ENCODE results near the gene NYAP1.
A peak's percentile ranks its signal among the peaks of the same experiment; 100 is the strongest.
"Not testable (repeated sequence)": the region's sequence is repeated elsewhere in the genome, so short reads cannot be mapped to it uniquely, and the experiment has no call there.

Gene NYAP1

DNA sequence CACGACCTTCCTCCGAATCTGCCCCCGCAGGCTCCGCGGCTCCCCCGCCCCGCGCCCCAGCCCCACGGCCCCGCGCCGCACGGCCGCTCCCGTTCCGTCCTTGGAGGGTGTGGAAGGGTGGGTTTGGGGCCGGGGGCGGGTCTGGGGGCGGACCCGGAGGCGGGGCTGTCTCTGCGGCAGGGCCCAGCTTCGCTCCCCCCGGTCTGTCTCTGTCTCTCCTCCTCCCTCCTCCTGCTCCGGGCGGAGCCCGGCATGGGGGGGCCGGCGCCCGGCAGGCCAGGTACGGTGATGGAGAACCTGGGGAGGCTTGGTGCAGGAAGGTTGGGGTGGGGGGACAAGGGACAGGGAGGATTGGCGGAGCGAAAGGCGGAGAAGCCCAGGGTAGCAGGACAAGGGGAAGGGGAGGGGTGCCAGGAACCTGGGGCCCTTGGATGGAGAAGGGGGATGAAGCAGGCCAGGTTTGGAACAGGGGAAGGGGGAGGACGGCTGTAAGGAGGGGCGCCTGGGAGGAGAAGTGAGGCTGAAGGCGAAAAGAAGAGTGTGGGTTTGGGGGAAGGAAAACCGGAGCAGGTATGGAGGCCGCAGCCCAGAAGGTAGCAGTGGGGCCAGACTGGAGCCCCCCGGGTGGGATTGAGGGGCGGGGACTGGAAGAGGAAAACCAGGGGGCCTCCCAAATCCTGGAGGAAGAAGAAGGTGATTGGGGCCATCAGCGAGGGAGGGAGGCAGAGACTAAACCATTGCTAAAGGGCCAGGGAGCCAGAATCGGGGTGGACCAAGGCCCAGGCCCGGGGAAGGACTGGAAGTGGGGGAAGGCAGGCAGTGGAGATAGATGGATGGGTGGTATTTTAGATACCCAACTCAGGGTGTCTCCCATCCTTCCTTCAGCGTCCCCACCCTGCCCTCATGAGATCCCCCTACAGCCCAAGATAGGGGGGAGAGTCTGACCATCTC lies at the start of gene NYAP1:
TSS of gene NYAP1 (plus strand) at position 206 of the 951 bp plus-strand sequence. CDS start 1,385 bp downstream, outside the sequence.
- no peak for DNase-seq (ENCODE audit: low read depth)

DNA sequence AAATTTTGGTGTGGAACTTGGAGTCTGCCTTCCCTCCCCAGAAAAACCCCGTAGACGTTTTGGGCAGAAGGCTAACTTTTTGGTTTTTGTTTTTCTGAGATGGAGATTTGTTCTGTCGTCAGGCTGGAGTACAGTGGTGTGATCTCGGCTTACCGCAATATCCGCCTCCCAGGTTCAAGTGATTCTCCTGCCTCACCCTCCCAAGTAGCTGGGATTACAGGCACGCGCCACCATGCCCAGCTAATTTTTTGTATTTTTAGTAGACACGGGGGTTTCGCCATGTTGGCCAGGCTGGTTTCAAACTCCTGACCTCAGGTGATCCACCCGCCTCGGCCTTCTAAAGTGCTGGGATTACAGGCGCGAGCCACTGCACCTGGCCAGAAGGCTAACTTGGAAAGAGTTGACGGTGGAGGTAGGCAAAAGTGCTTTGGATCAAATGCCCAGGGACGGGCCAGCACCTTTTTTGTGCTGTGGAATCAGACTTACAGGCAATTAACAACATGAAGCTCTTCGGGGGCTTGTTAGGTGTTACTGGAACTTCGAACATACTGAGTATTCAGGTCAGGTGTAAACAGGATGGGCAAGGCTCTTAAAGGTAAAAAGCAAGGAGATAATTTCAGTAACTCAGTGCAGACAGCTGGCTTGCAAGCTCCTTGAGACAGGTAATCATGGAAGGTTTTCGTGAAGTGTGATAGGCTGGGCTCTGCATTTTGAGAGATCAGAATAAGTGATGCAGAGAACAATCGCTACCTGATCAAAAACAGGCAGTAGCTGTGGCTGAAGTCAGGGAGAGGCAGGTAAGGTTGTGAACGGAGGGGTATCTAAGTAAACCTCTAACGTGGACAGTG lies 49.2 kb upstream of the NYAP1 start:
- no peak for DNase-seq (ENCODE audit: low read depth)

DNA sequence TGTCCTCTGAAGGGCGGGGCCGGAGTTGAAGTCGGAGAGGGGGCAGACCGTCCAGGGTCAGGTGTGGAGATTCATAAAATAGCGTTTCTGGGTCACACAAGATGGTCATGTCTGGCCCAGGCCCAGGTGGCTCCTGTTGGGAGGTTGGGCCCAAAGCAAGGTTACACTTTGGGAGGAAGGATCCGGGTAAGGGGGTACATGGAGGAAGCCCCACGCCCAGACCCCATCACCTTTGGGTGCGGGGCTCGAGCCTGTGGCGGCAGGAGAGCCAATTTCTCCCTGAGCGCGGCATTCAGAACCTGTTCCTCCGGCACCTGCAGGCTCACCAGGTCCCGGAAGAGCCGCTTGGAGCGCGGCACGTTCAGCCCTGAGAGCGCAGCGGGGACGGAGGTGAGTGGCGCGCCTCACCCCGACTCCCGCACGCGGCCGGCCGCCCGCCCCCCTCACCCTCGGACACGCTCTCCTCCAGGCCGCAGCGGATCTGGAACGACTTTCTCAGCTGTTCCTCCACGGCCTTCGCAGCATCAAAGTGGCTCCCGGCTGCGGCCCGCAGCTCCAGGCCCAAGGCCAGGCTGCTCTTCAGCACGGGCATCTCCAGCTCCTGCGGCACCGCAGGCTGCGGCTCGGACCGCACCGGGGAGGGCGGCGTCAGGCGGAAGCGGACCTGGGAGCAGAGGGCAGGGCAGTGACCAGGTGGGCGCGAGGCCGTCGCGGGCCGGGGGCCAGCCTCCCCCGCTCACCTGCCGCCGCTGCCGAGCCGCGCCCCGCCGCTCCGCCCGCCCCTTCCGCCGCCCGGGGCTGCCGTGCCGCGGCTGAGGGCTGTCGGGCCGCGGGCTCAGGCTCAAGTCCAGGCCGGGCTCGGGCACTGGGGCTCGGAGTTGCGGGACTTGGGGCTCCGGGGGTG lies 48.1 kb upstream of the NYAP1 start:
- DNase-seq (ENCODE audit: low read depth) = no peak

DNA sequence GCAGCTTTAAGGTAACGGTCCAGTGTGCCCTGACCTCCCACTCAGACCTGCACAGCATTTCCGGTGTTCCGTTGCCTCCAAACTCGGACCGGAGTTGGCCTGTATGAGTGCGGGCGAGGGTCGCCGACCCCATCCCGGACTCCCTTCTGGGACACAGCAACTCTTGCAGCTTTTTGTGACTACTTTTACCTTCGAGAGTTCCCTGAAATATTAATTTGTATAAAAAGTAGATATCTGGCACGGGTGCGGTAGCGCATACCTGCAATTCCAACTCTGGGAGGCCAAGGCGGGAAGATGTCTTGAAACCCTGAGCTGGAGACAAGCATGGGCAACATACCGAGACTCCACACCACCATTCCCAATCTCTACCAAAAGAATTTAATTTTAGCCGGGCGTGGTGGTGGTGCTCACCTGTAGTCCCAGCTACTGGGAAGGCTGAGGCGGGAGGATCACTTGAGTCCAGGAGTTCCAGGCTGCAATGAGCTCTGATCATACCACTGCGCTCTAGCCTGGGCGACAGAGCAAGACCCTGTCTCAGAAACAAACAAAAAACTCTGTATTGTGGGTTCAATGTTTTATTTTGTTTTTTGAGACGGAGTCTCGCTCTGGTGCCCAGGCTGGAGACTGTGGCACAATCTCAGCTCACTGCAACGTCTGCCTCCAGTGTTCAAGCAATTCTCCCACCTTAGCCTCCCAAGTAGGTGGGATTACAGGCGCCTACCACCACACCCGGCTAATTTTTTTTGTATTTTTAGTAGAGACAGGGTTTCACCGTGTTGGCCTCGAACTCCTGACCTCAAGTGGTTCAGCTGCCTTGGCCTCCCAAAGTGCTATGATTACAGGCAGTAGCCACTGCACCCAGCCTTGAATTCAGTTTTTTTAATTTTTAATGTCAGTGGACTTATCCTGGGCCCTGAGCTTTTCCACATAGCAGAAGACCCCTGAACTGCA lies 46.3 kb upstream of the NYAP1 start:
- DNase-seq (ENCODE audit: low read depth) = no peak

DNA sequence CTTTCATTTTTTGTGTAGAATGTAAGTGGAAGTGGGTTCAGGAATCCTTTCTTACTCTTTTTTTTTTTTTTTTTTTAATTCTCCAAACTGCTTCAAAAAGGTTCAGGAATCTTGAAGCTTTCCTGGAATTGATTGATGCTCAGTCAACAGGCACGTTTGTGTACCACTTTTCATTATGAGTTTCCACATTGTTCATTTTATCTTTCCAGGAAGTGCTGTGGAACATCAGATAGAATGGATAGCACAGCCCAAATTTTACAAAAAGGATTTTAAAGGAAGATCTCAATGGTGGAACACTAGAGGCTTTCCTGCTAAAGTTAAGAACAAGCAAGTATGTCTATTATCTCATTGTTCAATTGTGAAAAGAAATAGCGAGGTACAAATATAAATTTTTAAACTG lies 45.6 kb upstream of the NYAP1 start:
- no peak for DNase-seq (ENCODE audit: low read depth)

DNA sequence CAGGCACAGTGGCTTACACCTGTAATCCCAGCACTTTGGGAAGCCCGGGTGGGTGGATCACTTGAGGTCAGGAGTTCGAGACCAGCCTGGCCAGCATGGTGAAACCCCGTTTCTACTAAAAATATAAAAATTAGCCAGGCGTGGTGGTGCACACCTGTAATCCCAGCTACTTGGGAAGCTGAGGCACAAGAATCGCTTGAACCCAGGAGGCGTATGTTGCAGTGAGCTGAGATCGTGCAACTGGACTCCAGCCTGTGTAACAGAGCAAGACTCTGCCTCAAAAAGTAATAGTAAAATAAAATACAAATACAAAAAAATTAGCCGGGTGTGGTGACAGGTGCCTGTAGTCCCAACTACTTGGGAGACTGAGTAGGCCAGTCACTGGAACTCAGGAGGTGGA lies 45.0 kb upstream of the NYAP1 start:
- DNase-seq (ENCODE audit: low read depth) = not testable (repeated sequence)

DNA sequence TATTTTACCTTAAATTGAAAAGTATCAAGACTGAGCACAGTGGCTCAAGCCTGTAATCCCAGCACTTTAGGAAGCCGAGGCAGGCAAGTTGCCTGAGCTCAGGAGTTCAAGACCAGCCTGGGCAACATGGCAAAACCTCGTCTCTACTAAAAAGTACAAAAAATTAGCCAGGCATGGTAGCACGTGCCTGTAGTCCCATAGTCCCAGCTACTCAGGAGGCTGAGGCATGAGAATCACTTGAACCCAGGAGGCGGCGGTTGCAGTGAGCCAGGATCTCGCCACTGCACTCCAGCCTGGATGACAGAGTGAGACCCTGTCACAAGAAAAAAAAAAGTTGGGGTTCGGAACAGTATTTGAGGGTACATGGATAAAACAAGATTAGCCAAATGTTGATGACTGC lies 44.5 kb upstream of the NYAP1 start:
- not testable (repeated sequence) for DNase-seq (ENCODE audit: low read depth)

DNA sequence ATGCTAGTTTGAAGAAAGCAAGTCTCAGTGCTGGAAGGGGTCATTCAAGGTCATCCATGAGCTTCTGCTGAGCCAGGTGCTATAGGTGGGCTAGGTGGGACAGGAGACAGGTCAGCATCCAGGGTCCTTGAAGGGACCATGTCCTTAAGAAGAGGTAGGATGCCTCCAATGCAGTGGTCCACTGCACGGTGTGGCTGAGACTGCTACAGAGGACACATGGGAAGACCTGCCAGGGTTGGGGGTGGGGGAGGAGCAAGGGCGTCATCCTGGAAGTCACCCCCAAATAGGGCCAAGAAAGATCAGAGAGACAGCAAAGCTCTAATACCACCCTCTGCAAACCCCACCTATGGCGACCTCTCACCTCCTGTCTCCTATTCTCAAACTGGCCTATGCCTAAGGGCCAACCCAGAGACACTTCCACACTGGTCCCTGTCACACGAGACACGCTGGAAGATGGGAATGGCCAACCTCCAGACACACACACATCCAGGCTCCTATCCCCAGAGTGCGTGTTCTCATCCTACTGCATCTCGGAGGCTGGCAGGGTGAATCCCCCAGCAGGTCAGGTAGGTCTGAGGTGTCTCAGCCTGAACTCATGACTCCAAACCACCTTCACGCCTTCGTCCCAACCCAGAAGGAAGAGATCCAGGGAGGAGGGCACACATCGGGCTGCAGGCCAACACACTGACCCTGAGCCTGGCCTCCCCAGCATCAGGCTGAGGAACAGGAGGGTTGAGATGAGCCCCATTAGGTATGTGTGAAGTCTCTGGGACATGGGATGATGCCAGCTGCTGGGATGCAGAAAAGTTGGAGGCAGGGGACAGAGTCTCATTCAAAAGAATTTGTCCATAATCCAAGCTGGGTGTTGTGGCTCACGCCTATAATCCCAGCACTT lies 41.8 kb upstream of the NYAP1 start:
- no peak for DNase-seq (ENCODE audit: low read depth)

DNA sequence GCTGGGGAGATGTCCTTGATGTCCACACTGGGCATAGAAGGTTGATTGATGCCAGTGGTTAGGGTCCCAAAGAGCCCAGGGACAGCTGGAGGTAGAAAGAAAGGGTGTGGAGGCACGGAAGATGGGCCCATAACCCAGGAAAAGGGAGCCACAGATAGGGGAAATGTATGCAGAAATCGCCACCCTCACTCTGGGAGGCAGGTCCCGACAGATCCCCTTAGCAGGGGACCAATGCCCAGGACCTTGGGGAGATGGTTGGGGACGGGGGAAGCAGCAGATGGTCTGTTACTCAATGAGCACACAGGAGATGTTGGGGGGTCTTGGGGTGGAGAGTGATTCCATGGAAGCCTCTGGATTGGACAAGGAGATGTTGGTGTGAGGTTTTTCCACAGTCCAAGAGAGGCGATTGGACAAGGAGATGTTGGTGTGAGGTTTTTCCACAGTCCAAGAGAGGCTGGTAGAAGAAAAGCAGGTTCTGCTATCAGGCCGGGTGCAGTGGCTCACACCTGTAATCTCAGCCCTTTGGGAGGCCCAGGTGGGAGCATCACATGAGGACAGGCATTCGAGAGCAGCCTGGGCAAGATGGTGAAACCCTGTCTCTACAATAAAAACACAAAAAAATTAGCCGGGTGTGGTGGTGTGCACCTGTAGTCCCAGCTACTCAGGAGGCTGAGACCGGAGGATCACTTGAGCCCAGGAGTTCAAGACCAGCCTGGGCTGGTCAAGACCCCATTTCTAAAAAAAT lies 40.5 kb upstream of the NYAP1 start:
- no peak for DNase-seq (ENCODE audit: low read depth)

DNA sequence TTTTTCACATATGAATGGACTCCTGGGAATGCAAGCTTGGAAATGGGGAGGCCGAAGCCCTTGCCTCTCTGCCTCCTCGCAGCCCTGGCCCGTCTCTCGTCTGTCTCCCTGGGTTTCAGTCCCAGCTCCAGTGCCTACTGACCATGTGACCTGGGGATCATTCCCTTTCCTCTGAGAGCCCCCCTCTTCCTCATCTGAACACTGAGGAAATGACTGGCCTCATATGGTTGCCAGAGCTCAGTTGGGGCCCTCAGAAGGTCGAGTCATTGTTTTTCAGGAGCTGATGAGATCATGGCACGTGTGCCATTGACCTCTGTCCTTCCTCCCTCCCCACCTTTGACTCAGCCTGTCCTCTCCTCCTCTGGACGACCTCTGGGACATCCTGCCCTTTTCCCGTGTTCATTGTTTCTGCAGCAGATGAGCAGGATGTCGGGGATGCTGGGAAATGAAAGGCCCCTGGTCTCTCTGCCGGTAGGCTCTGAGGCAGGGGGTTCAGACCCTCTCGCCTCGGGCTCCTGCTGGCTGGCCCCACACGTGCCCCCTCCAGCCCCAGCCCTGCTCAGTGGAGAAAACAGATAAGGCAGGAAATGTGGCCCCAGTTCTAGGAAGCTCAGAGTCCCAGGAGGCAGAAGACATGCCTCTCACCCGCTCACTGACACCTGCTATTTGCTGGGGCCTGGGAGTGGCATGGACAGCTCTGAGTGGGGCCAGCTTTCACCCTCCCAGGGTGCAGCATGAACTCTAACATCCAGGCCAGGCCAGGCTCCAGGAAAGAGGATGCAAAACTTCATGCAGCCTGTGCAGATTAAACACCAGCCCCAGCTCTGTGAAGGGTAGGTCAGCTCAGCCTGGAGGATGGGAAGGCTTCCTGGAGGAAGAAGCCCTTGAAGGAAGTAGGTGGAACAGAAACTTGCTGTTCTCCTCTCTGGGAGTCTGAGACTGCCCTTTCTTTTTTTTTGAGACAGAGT lies 39.1 kb upstream of the NYAP1 start:
- DNase-seq (ENCODE audit: low read depth) = peak; percentile 82

DNA sequence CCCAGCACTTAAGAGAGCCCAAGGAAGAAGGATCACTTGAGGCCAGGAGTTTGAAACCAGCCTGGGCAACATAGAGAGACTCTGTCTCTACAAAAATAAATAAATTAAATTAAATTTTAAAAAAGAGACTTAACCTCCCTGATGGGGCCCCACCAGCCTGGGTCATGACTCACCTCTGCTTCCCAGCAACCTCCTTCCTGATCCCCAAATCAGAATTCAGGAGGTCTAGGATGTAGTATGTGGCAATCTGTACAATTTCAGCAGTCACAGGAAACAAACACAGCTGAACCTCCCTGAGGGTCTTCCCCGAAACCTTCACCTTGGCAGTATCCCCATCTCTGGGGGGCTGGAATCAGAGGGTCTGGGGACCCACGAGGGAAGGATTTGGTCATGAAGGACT lies 37.7 kb upstream of the NYAP1 start:
- no peak for DNase-seq (ENCODE audit: low read depth)

DNA sequence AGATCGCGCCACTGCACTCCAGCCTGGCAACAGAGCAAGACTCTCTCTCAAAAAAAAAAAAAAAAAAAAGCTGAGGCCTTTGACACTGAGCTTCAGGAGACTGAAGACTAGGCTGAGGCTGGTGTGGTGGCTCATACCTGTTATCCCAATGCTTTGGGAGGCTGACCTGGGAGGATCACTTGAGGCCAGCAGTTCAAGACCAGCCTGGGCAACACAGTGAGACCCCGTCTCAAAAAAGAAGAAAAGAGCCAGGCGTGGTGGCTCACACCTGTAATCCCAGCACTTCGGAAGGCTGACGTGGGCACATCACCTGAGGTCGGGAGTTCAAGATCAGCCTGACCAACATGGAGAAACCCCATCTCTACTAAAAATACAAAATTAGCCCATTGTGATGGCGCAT lies 36.4 kb upstream of the NYAP1 start:
- not testable (repeated sequence) for DNase-seq (ENCODE audit: low read depth)

DNA sequence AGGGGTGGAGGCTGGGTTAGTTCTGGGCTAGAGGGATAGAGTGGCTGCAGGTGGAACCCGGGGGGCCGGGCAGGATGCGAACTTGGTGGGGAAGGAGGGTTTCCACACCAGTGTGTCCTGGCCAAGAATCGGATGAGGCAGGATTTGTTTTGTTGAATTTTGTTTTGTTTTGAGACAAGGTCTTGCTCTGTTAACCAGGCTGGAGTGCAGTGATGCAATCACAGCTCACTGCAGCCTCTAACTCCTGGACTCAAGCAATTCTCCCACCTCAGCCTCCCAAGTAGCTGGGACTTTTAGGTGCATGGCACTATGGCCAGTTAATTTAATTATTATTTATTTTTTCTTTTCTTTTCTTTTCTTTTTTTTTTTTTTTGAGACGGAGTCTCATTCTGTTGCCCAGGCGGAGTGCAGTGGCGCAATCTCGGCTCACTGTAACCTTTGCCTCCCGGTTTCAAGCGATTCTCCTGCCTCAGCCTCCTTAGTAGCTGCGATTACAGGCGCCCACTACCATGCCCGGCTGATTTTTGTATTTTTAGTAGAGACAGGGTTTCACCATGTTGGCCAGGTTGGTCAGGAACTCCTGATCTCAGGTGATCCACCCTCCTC lies 34.4 kb upstream of the NYAP1 start:
- DNase-seq (ENCODE audit: low read depth) = no peak

DNA sequence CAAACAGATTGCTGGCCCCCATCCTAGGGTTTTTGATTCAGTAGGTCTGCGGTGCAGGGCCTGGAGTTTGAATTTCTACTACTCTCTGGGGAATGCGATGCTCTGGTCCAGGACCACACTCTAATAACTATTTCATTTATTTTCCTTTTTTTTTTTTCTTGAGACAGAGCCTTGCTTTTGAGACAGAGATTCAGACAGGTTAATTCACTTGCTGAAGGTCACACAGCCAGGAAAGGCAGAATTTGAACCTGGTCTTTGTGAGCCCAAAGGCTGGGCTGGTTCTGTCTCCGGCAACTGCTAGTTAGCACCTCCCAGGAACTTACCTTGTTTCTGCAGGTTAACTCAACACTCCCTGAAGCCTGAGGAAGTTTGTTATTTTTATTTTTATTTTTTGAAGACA lies 31.2 kb upstream of the NYAP1 start:
- no peak for DNase-seq (ENCODE audit: low read depth)

DNA sequence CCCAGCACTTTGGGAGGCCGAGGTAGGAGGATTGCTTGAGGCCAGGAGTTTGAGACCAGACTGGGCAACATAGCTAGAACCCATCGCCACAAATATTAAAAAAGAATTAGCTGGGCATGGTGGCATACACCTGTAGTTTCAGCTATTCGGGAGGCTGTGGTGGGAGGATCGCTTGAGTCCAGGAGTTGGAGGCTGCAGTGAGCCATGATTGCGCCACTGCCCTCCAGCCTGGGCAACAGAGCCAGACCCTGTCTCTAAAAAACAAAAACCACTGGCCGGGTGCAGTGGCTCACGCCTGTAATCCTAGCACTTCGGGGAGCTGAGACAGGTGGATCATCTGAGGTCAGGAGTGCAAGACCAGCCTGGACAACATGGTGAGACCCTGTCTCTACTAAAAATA lies 29.9 kb upstream of the NYAP1 start:
- DNase-seq (ENCODE audit: low read depth) = not testable (repeated sequence)

DNA sequence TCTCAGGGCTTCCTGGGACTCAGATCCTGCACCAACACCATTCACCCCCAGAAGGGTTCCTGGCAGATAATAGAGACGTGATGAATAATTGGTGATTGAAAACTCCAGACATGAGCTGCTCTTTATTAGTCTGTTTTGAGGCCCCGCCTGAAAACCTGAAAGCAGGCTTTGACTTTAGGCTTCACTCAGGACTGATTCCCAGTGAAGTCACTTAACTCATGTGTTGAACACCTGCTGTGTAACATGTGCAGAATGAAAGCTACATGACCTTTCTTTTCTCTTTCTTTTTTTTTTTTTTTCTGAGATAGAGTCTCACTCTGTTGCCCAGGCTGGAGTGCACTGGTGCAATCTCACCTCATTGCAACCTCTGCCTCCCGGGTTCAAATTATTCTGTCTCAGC lies 28.5 kb upstream of the NYAP1 start:
- no peak for DNase-seq (ENCODE audit: low read depth)

DNA sequence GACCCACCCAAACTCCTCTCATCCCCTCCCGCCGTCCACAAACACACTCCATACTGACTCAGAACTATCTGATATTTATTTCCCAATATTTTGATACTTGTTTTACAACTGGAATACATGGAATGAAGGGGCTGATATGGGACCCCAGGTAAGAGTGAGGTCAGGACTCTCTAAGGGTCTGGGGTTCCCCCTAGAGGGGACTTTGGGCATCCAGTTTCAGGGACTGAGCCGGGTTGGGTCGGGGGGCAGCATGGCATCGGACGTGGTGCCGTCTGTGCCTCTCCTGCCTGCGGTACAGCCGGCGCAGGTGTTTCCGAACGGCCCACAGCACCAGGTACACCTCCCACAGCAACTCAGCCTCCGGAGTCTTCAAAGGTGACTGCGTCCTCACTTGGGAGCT lies 27.2 kb upstream of the NYAP1 start:
- DNase-seq (ENCODE audit: low read depth) = no peak
